IMR-90 (cell line): ENCODE results near the gene TRAPPC2L. TPM values are rescaled to one million over a fixed set of nuclear protein-coding genes. Genes with fewer than 3 reads are reported as not detected.

Experiments used
- ATAC-seq: fragments of 200-7000 bp; cut with Tn5 transposase; 2 replicates; pipeline ENCODE4 v1.9.1; 2020; ENCODE audit warnings: low read depth, mild to moderate bottlenecking, moderate library complexity
- BruUV-seq: library from RNA; stranded (reverse); fragments of 400-500 nt; replicated peaks from 2 replicates; lab custom pipeline; 2021; lab: Mats Ljungman, UMichigan
- CTCF ChIA-PET: fragments of 300-600 bp; formaldehyde crosslinking; extraction: SDS; loops from one replicate; lab custom pipeline; 2021; ENCODE audit warnings: antibody characterized with exemption; lab: Yijun Ruan, JAX
- POLR2A ChIA-PET: fragments of 300-600 bp; sonication (Branson Sonifier 250); formaldehyde crosslinking; loops from one replicate; lab custom pipeline; 2022; ENCODE audit warnings: antibody characterized with exemption; ENCODE audit not compliant: unreplicated experiment; lab: Charles Lee
- DNase-seq: peaks from one replicate; pipeline ENCODE4 v3.0.0; 2013
- H2AFZ ChIP-seq: replicated peaks from 2 replicates; pipeline ENCODE3; 2013; ENCODE audit warnings: low read length, mild to moderate bottlenecking; ENCODE audit not compliant: poor library complexity
- H2AK5ac ChIP-seq: 2 replicates; pipeline ENCODE4 v1.6.1; 2013; ENCODE audit warnings: low read depth, low read length, inconsistent platforms
- H2AK9ac ChIP-seq: replicated peaks from 2 replicates; pipeline ENCODE3; 2013; ENCODE audit warnings: mild to moderate bottlenecking, low read depth, low read length, moderate library complexity; ENCODE audit not compliant: poor library complexity
- H2BK120ac ChIP-seq: 2 replicates; pipeline ENCODE4 v1.6.1; 2013; ENCODE audit warnings: low read depth, low read length, inconsistent platforms
- H2BK15ac ChIP-seq: 3 replicates; pipeline ENCODE4 v1.6.1; 2013; ENCODE audit warnings: low read depth, low read length, inconsistent platforms
- H2BK20ac ChIP-seq: 2 replicates; pipeline ENCODE4 v1.6.1; 2013; ENCODE audit warnings: low read depth, mild to moderate bottlenecking, inconsistent platforms, low read length, moderate library complexity
- H2BK5ac ChIP-seq: 2 replicates; pipeline ENCODE4 v1.6.1; 2013; ENCODE audit warnings: mild to moderate bottlenecking, low read depth, low read length, inconsistent platforms; ENCODE audit not compliant: poor library complexity, severe bottlenecking
- H3K14ac ChIP-seq: replicated peaks from 2 replicates; pipeline ENCODE4 v1.6.1; 2013; ENCODE audit warnings: low read depth, low read length, inconsistent platforms
- H3K18ac ChIP-seq: 2 replicates; pipeline ENCODE4 v1.6.1; 2013; ENCODE audit warnings: low read depth, low read length, control low read depth
- H3K23ac ChIP-seq: 2 replicates; pipeline ENCODE4 v1.6.1; 2013; ENCODE audit warnings: low read depth, low read length, inconsistent platforms
- H3K27ac ChIP-seq: 2 replicates; pipeline ENCODE4 v1.5.1; 2013; ENCODE audit warnings: mild to moderate bottlenecking, control low read depth, low read length; ENCODE audit not compliant: insufficient read depth
- H3K27me3 ChIP-seq: 2 replicates; pipeline ENCODE4 v1.6.1; 2013; ENCODE audit warnings: low read length; ENCODE audit not compliant: control insufficient read depth, insufficient read depth
- H3K36me3 ChIP-seq: 2 replicates; pipeline ENCODE4 v1.6.1; 2013; ENCODE audit warnings: low read length, mixed read lengths; ENCODE audit not compliant: control insufficient read depth, insufficient read depth
- H3K4ac ChIP-seq: 2 replicates; pipeline ENCODE4 v1.6.1; 2013; ENCODE audit warnings: low read depth, low read length, inconsistent platforms
- H3K4me1 ChIP-seq: 2 replicates; pipeline ENCODE4 v1.6.1; 2013; ENCODE audit warnings: low read length, mixed read lengths; ENCODE audit not compliant: control insufficient read depth, insufficient read depth
- H3K4me2 ChIP-seq: 2 replicates; pipeline ENCODE4 v1.6.1; 2013; ENCODE audit warnings: low read depth, mild to moderate bottlenecking, control low read depth, low read length, moderate library complexity
- H3K4me3 ChIP-seq: 2 replicates; pipeline ENCODE4 v1.5.1; 2013; ENCODE audit warnings: low read depth, mild to moderate bottlenecking, control low read depth, low read length, moderate library complexity; ENCODE audit not compliant: insufficient read depth
- H3K56ac ChIP-seq: 2 replicates; pipeline ENCODE4 v1.6.1; 2013; ENCODE audit warnings: low read length, inconsistent platforms; ENCODE audit not compliant: insufficient read depth; ENCODE audit errors: extremely low read depth
- H3K79me1 ChIP-seq, 2 experiments: 2 replicates each; pipeline ENCODE4 v1.6.1; 2013; ENCODE audit warnings: low read length in 2 of 2, inconsistent platforms in 1 of 2, low read depth in 1 of 2
- H3K9ac ChIP-seq: 2 replicates; pipeline ENCODE4 v1.6.1; 2013; ENCODE audit warnings: low read depth, low read length, control low read depth
- H3K9me1 ChIP-seq: 2 replicates; pipeline ENCODE4 v1.6.1; 2013; ENCODE audit warnings: low read length, inconsistent platforms; ENCODE audit not compliant: insufficient read depth
- H3K9me3 ChIP-seq: 2 replicates; pipeline ENCODE4 v1.6.1; 2013; ENCODE audit warnings: low read length; ENCODE audit not compliant: control insufficient read depth, insufficient read depth
- H4K20me1 ChIP-seq: 2 replicates; pipeline ENCODE4 v1.6.1; 2013; ENCODE audit warnings: low read length, inconsistent platforms; ENCODE audit not compliant: insufficient read depth
- H4K5ac ChIP-seq: 2 replicates; pipeline ENCODE4 v1.6.1; 2013; ENCODE audit warnings: mild to moderate bottlenecking, low read depth, low read length, control low read depth
- H4K8ac ChIP-seq, 2 experiments: 2 replicates each; pipeline ENCODE4 v1.6.1; 2013; ENCODE audit warnings: low read depth in 2 of 2, low read length in 2 of 2, control low read depth in 1 of 2, inconsistent platforms in 1 of 2
- H4K91ac ChIP-seq: 2 replicates; pipeline ENCODE4 v1.6.1; 2013; ENCODE audit warnings: low read depth, low read length, inconsistent platforms; ENCODE audit not compliant: insufficient read depth
- BHLHE40 ChIP-seq: fragments of 150-350 bp; IDR thresholded peaks from 2 replicates; pipeline ENCODE4 v1.6.1; 2016; ENCODE audit warnings: mild to moderate bottlenecking, low read depth, low read length
- CEBPB ChIP-seq: IDR thresholded peaks from 2 replicates; pipeline ENCODE4 v1.6.1; 2012; ENCODE audit warnings: low read depth, low read length, improper control_type of control experiment
- CHD1 ChIP-seq: IDR thresholded peaks from 2 replicates; pipeline ENCODE4 v1.6.1; 2012; ENCODE audit warnings: low read depth, low read length, improper control_type of control experiment
- ELK1 ChIP-seq: fragments of 150-350 bp; IDR thresholded peaks from 2 replicates; pipeline ENCODE4 v1.6.1; 2016; ENCODE audit warnings: low read depth, mild to moderate bottlenecking, low read length, moderate library complexity, borderline replicate concordance
- FOS ChIP-seq: fragments of 150-350 bp; IDR thresholded peaks from 2 replicates; pipeline ENCODE4 v1.6.1; 2016; ENCODE audit warnings: low read depth, low read length
- MAFK ChIP-seq: IDR thresholded peaks from 2 replicates; pipeline ENCODE4 v1.6.1; 2012; ENCODE audit warnings: low read depth, low read length, improper control_type of control experiment
- MAZ ChIP-seq: IDR thresholded peaks from 2 replicates; pipeline ENCODE4 v1.6.1; 2012; ENCODE audit warnings: low read depth, mild to moderate bottlenecking, low read length, improper control_type of control experiment, moderate library complexity, borderline replicate concordance
- MXI1 ChIP-seq: IDR thresholded peaks from 2 replicates; pipeline ENCODE4 v1.6.1; 2012; ENCODE audit warnings: low read depth, mild to moderate bottlenecking, low read length, moderate library complexity, borderline replicate concordance
- NFE2L2 ChIP-seq: fragments of 150-350 bp; IDR thresholded peaks from 2 replicates; pipeline ENCODE4 v1.6.1; 2016; ENCODE audit warnings: low read depth, mild to moderate bottlenecking, low read length
- POLR2A ChIP-seq: IDR thresholded peaks from 2 replicates; pipeline ENCODE4 v1.6.1; 2012; ENCODE audit warnings: mild to moderate bottlenecking, low read depth, low read length
- RAD21 ChIP-seq: IDR thresholded peaks from 2 replicates; pipeline ENCODE4 v1.6.1; 2012; ENCODE audit warnings: low read length, improper control_type of control experiment
- RCOR1 ChIP-seq: IDR thresholded peaks from 2 replicates; pipeline ENCODE4 v1.6.1; 2012; ENCODE audit warnings: mild to moderate bottlenecking, low read length, improper control_type of control experiment; ENCODE audit not compliant: insufficient replicate concordance
- RFX5 ChIP-seq: IDR thresholded peaks from 2 replicates; pipeline ENCODE4 v1.8.0; 2012; ENCODE audit warnings: low read depth, mild to moderate bottlenecking, low read length, moderate library complexity
- SMC3 ChIP-seq: fragments of 150-350 bp; IDR thresholded peaks from 2 replicates; pipeline ENCODE4 v1.6.1; 2016; ENCODE audit warnings: low read depth, mild to moderate bottlenecking, antibody characterized with exemption, low read length, moderate library complexity
- USF2 ChIP-seq: fragments of 150-350 bp; IDR thresholded peaks from 2 replicates; pipeline ENCODE4 v1.6.1; 2017; ENCODE audit warnings: mild to moderate bottlenecking, antibody characterized with exemption, low read length, low read depth
- WGBS, 2 experiments: methylation state at CpG; one replicate each; pipeline versions ENCODE4 v1.1.5 to v1.1.7; 2013; ENCODE audit warnings: missing lambda C conversion rate in 2 of 2; ENCODE audit not compliant: insufficient read length in 1 of 2; ENCODE audit errors: extremely low coverage in 2 of 2; 5-methylcytosine and 5-hydroxymethylcytosine counted together
- dilution Hi-C: fragments of 300-500 bp; cut with HindIII; formaldehyde crosslinking; loops from one replicate; pipeline ENCODE4 v1.14.3; 2018; ENCODE audit warnings: low sequenced_read_pairs; ENCODE audit not compliant: unreplicated experiment
- in situ Hi-C: fragments of 300-500 bp; cut with MboI; formaldehyde crosslinking; loops from 3 replicates; pipeline ENCODE4 v1.14.3; 2019; ENCODE audit warnings: low sequenced_read_pairs, inconsistent platforms, mixed read lengths
- intact Hi-C: fragments of 100-400 bp; cut with micrococcal nuclease; formaldehyde crosslinking; loops from 2 replicates; pipeline ENCODE4 v1.10.0; 2022
- polyA plus RNA-seq, 3 experiments: library from polyadenylated mRNA; depleted of rRNA; stranded (reverse); fragments of >200 nt; gene quantifications; 2 replicates each; pipeline ENCODE4 v1.2.3, GENCODE V29; 2012; ENCODE audit warnings: low replicate concordance in 1 of 3
- total RNA-seq: library from RNA; depleted of rRNA; stranded (reverse); fragments of >200 nt; gene quantifications from 2 replicates; pipeline ENCODE4 v1.2.3, GENCODE V29; 2012
- TF ChIP-seq, protein P1 (sequence below): conservative IDR thresholded peaks from 2 replicates; pipeline ENCODE4 v1.5.1; 2012; ENCODE audit warnings: mild to moderate bottlenecking, low read depth, low read length, improper control_type of control experiment

Gene TRAPPC2L
- total and polyA plus RNA-seq, 2 of the 4 experiments (the other 2 are of a cell fraction): 102 to 109 TPM

DNA sequence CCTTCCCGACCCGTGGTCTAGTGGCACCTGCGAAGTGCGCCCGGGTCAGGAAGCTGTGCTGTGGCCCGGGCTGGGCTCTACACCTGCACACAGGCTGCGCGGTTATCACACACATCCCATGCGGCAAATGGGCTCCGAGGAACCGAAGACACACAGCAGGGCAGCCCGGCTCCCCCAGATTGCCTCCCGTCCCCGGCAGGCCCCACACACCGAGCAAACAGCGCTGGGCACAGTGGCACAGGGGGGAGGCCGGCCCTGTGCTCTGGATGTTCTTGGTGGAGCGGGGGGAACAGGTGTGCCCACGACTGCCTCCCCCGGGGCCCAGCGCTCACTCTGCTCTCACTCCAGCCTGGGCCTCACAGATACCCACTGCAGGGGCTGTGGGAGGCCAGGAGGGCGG lies 38.4 kb downstream of the TRAPPC2L start:
- no peak overlapping the region for H3K9ac ChIP-seq
- H3K27ac ChIP-seq: no peak overlapping the region
- BruUV-seq: no TSS peak
- H4K20me1 ChIP-seq: no peaks in the 10 kb centered on the region
- no peak overlapping the region for H3K4ac ChIP-seq
- no peak overlapping the region for H2AK5ac ChIP-seq
- H3K4me1 ChIP-seq: no peaks in the 10 kb centered on the region
- H3K9me3 ChIP-seq: no peaks in the 10 kb centered on the region; the same call in 1 of the 2 replicates
- H3K56ac ChIP-seq: no peak overlapping the region
- dilution Hi-C loops (no loop called here), intact Hi-C loops (no loop called here), in situ Hi-C loops (no loop called here)
- 90% methylated on average over 8 of the region's 22 CpGs; no CpG with 5 or more reads in 1 of the 2 experiments for WGBS, 2 experiments
- H3K36me3 ChIP-seq: no peaks in the 10 kb centered on the region
- H3K9me1 ChIP-seq: no peaks in the 10 kb centered on the region
- no peak for TF ChIP-seq MAZ
- TF ChIP-seq SMC3: no peak
- TF ChIP-seq BHLHE40: no peak
- no peak for TF ChIP-seq CEBPB
- no peak for TF ChIP-seq MAFK
- TF ChIP-seq FOS: no peak
- TF ChIP-seq MXI1: no peak
- TF ChIP-seq RAD21: no peak
- no peak for TF ChIP-seq NFE2L2
- no peak for TF ChIP-seq ELK1
- TF ChIP-seq RFX5: no peak
- no peak for TF ChIP-seq CHD1
- TF ChIP-seq RCOR1: no peak
- TF ChIP-seq USF2: no peak
- no peak for TF ChIP-seq POLR2A
- TF ChIP-seq, protein P1, sequence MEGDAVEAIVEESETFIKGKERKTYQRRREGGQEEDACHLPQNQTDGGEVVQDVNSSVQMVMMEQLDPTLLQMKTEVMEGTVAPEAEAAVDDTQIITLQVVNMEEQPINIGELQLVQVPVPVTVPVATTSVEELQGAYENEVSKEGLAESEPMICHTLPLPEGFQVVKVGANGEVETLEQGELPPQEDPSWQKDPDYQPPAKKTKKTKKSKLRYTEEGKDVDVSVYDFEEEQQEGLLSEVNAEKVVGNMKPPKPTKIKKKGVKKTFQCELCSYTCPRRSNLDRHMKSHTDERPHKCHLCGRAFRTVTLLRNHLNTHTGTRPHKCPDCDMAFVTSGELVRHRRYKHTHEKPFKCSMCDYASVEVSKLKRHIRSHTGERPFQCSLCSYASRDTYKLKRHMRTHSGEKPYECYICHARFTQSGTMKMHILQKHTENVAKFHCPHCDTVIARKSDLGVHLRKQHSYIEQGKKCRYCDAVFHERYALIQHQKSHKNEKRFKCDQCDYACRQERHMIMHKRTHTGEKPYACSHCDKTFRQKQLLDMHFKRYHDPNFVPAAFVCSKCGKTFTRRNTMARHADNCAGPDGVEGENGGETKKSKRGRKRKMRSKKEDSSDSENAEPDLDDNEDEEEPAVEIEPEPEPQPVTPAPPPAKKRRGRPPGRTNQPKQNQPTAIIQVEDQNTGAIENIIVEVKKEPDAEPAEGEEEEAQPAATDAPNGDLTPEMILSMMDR: no peak
- H3K27me3 ChIP-seq: peaks cover 13% of the 10 kb centered on the region; the same call in 1 of the 2 replicates
- no peak overlapping the region for H4K8ac ChIP-seq
- no peak overlapping the region for H2AFZ ChIP-seq
- no peak overlapping the region for H2AK9ac ChIP-seq
- H3K14ac ChIP-seq: no peak overlapping the region
- no peak overlapping the region for H2BK15ac ChIP-seq
- H4K5ac ChIP-seq: no peak overlapping the region
- ChIA-PET POLR2A (no interaction called here), CTCF (no interaction called here)
- H3K23ac ChIP-seq: no peak overlapping the region
- no peak overlapping the region for H4K91ac ChIP-seq
- ATAC-seq (no peak), DNase-seq (no peak)
- H3K4me3 ChIP-seq: no peak overlapping the region
- H2BK120ac ChIP-seq: no peak overlapping the region
- no peaks in the 10 kb centered on the region for H3K79me1 ChIP-seq
- no peak overlapping the region for H2BK5ac ChIP-seq
- H3K4me2 ChIP-seq: no peak overlapping the region
- no peak overlapping the region for H3K18ac ChIP-seq
- H2BK20ac ChIP-seq: no peak overlapping the region
